ENCODE data around the gene TAL1. TPM values are rescaled to one million over a fixed set of nuclear protein-coding genes. Genes with fewer than 3 reads are reported as not detected.

TAL1 gene
- total and polyA plus RNA-seq, 2 experiments from 2014 or later = not detected

- H3K36me3 ChIP-seq (ENCODE audit: insufficient read depth) = no peaks in the 10 kb centered on the region
- H3K9me2 ChIP-seq (ENCODE audit: insufficient read depth) = 0 out of 2 replicates have a peak, but pooled peaks cover 3% of the 10 kb centered on the region
- ATAC-seq = no peak
- H3K27me3 Mint-ChIP-seq (ENCODE audit: insufficient read depth, low read depth, poor library complexity) = peaks cover 35% of the 10 kb centered on the region
- DNase-seq (ENCODE audit: low spot score) = no peak
- H4K20me1 ChIP-seq (replicated peaks; ENCODE audit: insufficient read depth) = peaks cover 7% of the 10 kb centered on the region; the same call in 1 of the 2 replicates
- H3K27me3 ChIP-seq (ENCODE audit: insufficient read depth) = peaks cover 29% of the 10 kb centered on the region
- 0 out of 2 replicates have a peak overlapping the region, but pooled peaks have one; percentile 38 for H3K4me2 ChIP-seq
- no peak overlapping the region for H2AFZ ChIP-seq
- H3K27ac ChIP-seq (ENCODE audit: low read depth) = no peak overlapping the region
- H3K9me3 Mint-ChIP-seq = no peaks in the 10 kb centered on the region
- H3K4me1 ChIP-seq (ENCODE audit: insufficient read depth) = peaks cover 25% of the 10 kb centered on the region
- H3K36me3 Mint-ChIP-seq (ENCODE audit: low read depth) = no peaks in the 10 kb centered on the region
- no peak for TF ChIP-seq STAT1 (IDR thresholded peaks at IDR 0.05; ENCODE audit: unreplicated experiment)
- no peak for TF ChIP-seq REST (IDR thresholded peaks at IDR 0.05; ENCODE audit: unreplicated experiment)
- TF ChIP-seq POLR2AphosphoS5 (IDR thresholded peaks at IDR 0.05; ENCODE audit: low read depth) = no peak
- no peak for TF ChIP-seq JUNB (IDR thresholded peaks at IDR 0.05; ENCODE audit: unreplicated experiment)
- no peak for TF ChIP-seq ZNF114 (CRISPR knock-in tag; IDR thresholded peaks at IDR 0.05)
- TF ChIP-seq NANOG (IDR thresholded peaks at IDR 0.05; ENCODE audit: borderline replicate concordance) = no peak
- TF ChIP-seq ETS1 (IDR thresholded peaks at IDR 0.05) = no peak
- no peak for TF ChIP-seq EZH2phosphoT487 (IDR thresholded peaks at IDR 0.05; ENCODE audit: unreplicated experiment)
- TF ChIP-seq ZNF331 (CRISPR knock-in tag; IDR thresholded peaks at IDR 0.05; ENCODE audit: low read depth) = no peak
- no peak for TF ChIP-seq CREB1 (CRISPR knock-in tag; IDR thresholded peaks at IDR 0.05; ENCODE audit: low read depth)
- no peak for TF ChIP-seq ZNF462 (CRISPR knock-in tag; IDR thresholded peaks at IDR 0.05)
- no peak overlapping the region for H3K4me3 ChIP-seq
- H3K27ac Mint-ChIP-seq = no peak overlapping the region
- no peaks in the 10 kb centered on the region for H3K79me2 ChIP-seq (replicated peaks; ENCODE audit: insufficient read depth)
- peaks cover 36% of the 10 kb centered on the region for H3K4me1 Mint-ChIP-seq
- peak overlapping the region; percentile 38; the same call in 1 of the 3 replicates for H3K4me3 Mint-ChIP-seq
- H3F3A ChIP-seq (replicated peaks; ENCODE audit: low read depth) = no peaks in the 10 kb centered on the region
These were observed 40.0 kb downstream of the TAL1 start for GRCh38 chr1:47191940-47192457.
